Activated CD4-positive, alpha-beta T cell treated with anti-CD3 and anti-CD28 coated beads for 36 hours (primary cell): ENCODE data around the gene OTUB1. TPM values are rescaled to one million over a fixed set of nuclear protein-coding genes. Genes with fewer than 3 reads are reported as not detected.
"Not testable (repeated sequence)": the region's sequence is repeated elsewhere in the genome, so short reads cannot be mapped to it uniquely, and the experiment has no call there.

Experiments used
- ATAC-seq: fragments of 200-7000 bp; cut with Tn5 transposase; one replicate; pipeline ENCODE4 v1.10.0; 2021; ENCODE audit warnings: mild to moderate bottlenecking, moderate library complexity
- CTCF ChIA-PET: fragments of 350-600 bp; sonication (Branson Sonifier 250); formaldehyde crosslinking; loops from one replicate; lab custom pipeline; 2021; ENCODE audit warnings: antibody characterized with exemption; lab: Charles Lee
- POLR2A ChIA-PET: fragments of 350-600 bp; sonication (Branson Sonifier 250); formaldehyde crosslinking; loops from one replicate; lab custom pipeline; 2021; ENCODE audit warnings: antibody characterized with exemption, inconsistent platforms; lab: Charles Lee
- DNase-seq: peaks from one replicate; pipeline ENCODE4 v3.0.0-alpha.2; 2020
- H3K27ac Mint-ChIP-seq: one replicate; pipeline ENCODE4 v1.8.0; 2021; ENCODE audit warnings: mixed read lengths
- H3K27me3 Mint-ChIP-seq: one replicate; pipeline ENCODE4 v1.8.0; 2021; ENCODE audit warnings: mixed read lengths
- H3K36me3 Mint-ChIP-seq: one replicate; pipeline ENCODE4 v1.8.0; 2021; ENCODE audit warnings: low read depth, mixed read lengths
- H3K4me1 Mint-ChIP-seq: one replicate; pipeline ENCODE4 v1.8.0; 2021; ENCODE audit warnings: mixed read lengths
- H3K4me3 Mint-ChIP-seq: one replicate; pipeline ENCODE4 v1.8.0; 2021; ENCODE audit warnings: mild to moderate bottlenecking, moderate library complexity, mixed read lengths
- H3K9me3 Mint-ChIP-seq: one replicate; pipeline ENCODE4 v1.8.0; 2021; ENCODE audit warnings: low read depth, mixed read lengths
- intact Hi-C, 2 experiments: fragments of 100-400 bp; cut with DNase I in 1 of 2; cut with micrococcal nuclease in 1 of 2; formaldehyde crosslinking; loops; one replicate each; pipeline versions ENCODE4 v1.14.2 to v1.15.1; 2022 to 2024; cut with DNase I, micrococcal nuclease
- total RNA-seq, 2 experiments: library from RNA; stranded (reverse); gene quantifications; one replicate each; pipeline ENCODE4 v1.2.3, GENCODE V29; 2021

OTUB1 gene
- total RNA-seq, 2 experiments from 2014 or later = 77.4 to 86.1 TPM

- H3K4me1 Mint-ChIP-seq = peaks cover 5% of the 10 kb centered on the region
- H3K27ac Mint-ChIP-seq = no peak overlapping the region
- H3K36me3 Mint-ChIP-seq = no peaks in the 10 kb centered on the region
- H3K4me3 Mint-ChIP-seq = no peak overlapping the region
- no peak for ATAC-seq
- peaks cover 25% of the 10 kb centered on the region for H3K27me3 Mint-ChIP-seq
- intact Hi-C loops = no loop called here
- POLR2A ChIA-PET = no interaction called here
- CTCF ChIA-PET = no interaction called here
- DNase-seq = no peak
- H3K9me3 Mint-ChIP-seq = no peaks in the 10 kb centered on the region
Observed at GRCh38 chr11:64038500-64038899, 52.3 kb downstream of the OTUB1 start.

DNA sequence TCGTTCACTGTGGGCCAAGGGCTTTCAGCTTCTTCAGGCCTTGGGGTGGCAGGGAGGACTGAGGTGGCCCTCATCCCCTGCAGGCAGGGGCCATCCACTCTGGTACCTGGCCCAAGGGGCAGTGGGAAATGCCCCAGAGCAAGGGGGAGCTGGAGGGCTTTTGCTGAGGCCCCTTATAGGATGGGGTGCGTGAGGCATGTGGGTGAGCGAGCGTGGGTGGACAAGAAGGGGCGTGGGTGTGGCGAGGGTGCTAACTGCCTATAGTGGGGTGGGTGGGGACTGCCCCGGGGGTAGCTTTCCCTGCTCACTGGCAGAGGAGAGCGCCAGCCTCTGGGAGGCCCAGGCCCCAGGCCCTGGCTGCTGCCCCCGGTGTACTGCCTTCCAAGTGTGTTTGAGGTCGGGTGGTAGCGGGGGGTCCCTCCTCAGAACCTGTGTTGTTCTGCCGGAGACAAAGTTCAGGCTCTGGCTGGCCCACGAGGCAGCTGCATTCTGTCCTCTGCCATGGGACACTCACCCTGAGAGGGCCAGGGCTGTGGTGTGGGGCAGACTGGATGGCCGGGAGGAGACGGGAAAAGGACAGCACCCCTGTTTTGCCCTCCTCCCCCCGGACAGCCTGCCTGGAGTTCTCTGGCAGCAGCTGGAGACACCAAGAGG, 52.9 kb downstream of the OTUB1 start:
- DNase-seq (no peak), ATAC-seq (no peak)
- intact Hi-C loops = no loop called here
- Mint-ChIP-seq H3K36me3 (no peaks in the 10 kb centered on the region), H3K9me3 (no peaks in the 10 kb centered on the region), H3K4me3 (no peak overlapping the region), H3K27me3 (peaks cover 20% of the 10 kb centered on the region), H3K4me1 (peaks cover 5% of the 10 kb centered on the region), H3K27ac (no peak overlapping the region)
- ChIA-PET POLR2A (no interaction called here), CTCF (interaction anchor here (0.5 kb wide), 1 partner anchor 82 kb away, joined by 3 read pairs; no protein-coding TSS in a partner anchor)

GRCh38 chr11:64040684-64041322, 54.6 kb downstream of the OTUB1 start:
- DNase-seq (peak; percentile 20), ATAC-seq (no peak)
- H3K9me3 Mint-ChIP-seq = no peaks in the 10 kb centered on the region
- no peaks in the 10 kb centered on the region for H3K4me1 Mint-ChIP-seq
- H3K36me3 Mint-ChIP-seq = no peaks in the 10 kb centered on the region
- intact Hi-C loops = no loop called here
- ChIA-PET POLR2A (no interaction called here), CTCF (no interaction called here)
- no peak overlapping the region for H3K27ac Mint-ChIP-seq
- H3K27me3 Mint-ChIP-seq = peaks cover 9% of the 10 kb centered on the region
- H3K4me3 Mint-ChIP-seq = no peak overlapping the region

DNA sequence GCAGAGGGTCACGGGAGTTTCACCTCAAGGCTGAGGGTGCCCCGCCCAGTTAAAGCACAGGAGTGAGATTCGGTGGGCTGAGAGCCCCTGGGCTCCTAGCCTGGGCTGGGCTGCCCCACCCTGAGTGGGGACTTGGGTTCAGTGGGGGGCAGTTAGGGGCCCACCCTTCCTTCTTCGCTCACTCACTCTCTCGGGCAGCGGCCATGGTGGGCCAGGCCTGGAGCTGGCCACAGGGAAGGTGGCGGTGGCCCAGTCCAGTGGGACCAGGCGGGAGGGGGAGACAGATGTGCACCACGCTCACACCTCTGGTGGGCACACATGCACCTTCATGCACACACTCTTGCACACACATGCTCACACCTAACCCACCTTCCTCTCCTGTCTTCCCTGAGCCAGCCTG, 55.6 kb downstream of the OTUB1 start:
- H3K27me3 Mint-ChIP-seq = peaks cover 9% of the 10 kb centered on the region
- H3K9me3 Mint-ChIP-seq = no peaks in the 10 kb centered on the region
- ChIA-PET CTCF (no interaction called here), POLR2A (no interaction called here)
- no peaks in the 10 kb centered on the region for H3K4me1 Mint-ChIP-seq
- DNase-seq (no peak), ATAC-seq (no peak)
- no peak overlapping the region for H3K27ac Mint-ChIP-seq
- no peaks in the 10 kb centered on the region for H3K36me3 Mint-ChIP-seq
- no peak overlapping the region for H3K4me3 Mint-ChIP-seq
- intact Hi-C loops = no loop called here

GRCh38 chr11:64042301-64042700, 56.1 kb downstream of the OTUB1 start:
- CTCF ChIA-PET = no interaction called here
- no peaks in the 10 kb centered on the region for H3K36me3 Mint-ChIP-seq
- H3K4me1 Mint-ChIP-seq = no peaks in the 10 kb centered on the region
- POLR2A ChIA-PET = no interaction called here
- no peaks in the 10 kb centered on the region for H3K9me3 Mint-ChIP-seq
- peaks cover 9% of the 10 kb centered on the region for H3K27me3 Mint-ChIP-seq
- ATAC-seq (no peak), DNase-seq (no peak)
- intact Hi-C loops = no loop called here
- no peak overlapping the region for H3K27ac Mint-ChIP-seq
- H3K4me3 Mint-ChIP-seq = no peak overlapping the region

DNA sequence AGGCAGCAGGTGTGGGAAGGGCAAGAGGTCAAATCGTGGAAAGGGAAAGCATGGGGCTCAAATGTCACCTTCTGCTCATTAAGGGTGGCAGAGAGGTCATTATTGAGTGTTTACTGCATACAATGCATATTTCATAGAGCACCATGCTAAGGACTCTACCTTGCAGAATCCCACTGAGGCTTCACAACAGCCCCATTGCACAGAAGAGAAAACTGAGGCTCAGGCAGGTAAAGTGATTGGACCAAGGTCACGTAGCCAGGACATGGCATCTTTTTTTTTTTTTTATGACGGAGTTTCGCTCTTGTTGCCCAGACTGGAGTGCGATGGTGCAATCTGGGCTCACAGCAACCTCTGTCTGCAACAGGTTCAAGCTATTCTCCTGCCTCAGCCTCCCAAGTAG, 57.3 kb downstream of the OTUB1 start:
- no peak overlapping the region for H3K27ac Mint-ChIP-seq
- no peak for ATAC-seq
- H3K36me3 Mint-ChIP-seq = no peaks in the 10 kb centered on the region
- intact Hi-C loops = no loop called here
- ChIA-PET CTCF (no interaction called here), POLR2A (no interaction called here)
- DNase-seq = no peak
- H3K27me3 Mint-ChIP-seq = peaks cover 4% of the 10 kb centered on the region
- no peaks in the 10 kb centered on the region for H3K4me1 Mint-ChIP-seq
- H3K4me3 Mint-ChIP-seq = no peak overlapping the region
- H3K9me3 Mint-ChIP-seq = no peaks in the 10 kb centered on the region

DNA sequence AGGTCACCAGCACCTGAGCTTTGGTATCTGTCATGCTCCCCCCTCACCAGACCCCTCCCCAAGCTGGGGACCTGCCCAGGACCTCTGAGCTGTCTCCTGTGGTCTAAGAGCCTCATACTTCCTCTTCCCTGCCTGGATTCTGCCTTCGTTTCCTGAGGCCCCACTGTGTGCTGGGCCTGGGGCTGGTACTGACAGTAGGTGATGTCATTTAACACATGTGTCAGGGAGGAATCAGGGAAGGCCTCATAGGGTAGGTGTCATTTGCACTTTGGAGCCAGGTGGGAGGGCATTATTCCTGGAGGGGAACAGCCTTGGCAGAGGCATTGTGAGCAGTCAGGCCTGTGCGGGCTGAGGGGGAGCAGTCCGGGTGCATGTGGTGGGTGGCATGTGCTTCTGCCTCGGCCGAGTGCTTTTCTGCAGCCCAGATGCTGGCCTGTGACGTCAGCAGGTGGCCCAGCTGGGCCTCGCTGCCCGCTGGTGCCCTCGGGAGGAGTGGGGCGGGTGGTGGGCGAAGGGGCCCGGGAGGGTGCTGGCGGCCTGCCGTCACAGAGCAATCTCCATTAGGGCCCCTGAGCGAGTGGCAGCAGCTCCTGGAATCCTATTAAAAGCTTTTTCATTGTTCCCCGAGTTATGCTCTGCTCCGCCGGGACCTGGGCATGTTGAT, 58.6 kb downstream of the OTUB1 start:
- intact Hi-C loops = no loop called here

DNA sequence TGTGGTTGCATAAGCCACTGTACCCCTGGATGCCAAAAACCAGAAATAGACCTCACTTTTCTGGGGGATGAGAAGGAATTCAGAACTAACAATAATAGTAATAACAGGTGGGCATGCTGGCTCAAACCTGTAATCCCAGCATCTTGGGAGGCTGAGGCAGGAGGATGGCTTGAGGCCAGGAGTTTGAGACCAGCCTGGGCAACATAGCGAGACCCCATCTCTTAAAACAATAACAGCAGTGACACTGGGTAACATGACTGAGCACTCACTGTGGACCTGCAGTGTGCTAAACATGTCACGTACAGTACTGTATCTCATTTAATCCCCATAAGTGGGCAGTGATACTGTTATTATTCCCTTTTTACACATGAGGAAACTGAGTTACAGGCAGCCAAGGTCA, 59.5 kb downstream of the OTUB1 start:
- no peaks in the 10 kb centered on the region for H3K9me3 Mint-ChIP-seq
- no peak for ATAC-seq
- ChIA-PET POLR2A (no interaction called here), CTCF (no interaction called here)
- no peaks in the 10 kb centered on the region for H3K4me1 Mint-ChIP-seq
- no peak overlapping the region for H3K4me3 Mint-ChIP-seq
- no peak overlapping the region for H3K27ac Mint-ChIP-seq
- intact Hi-C loops = no loop called here
- no peak for DNase-seq
- H3K36me3 Mint-ChIP-seq = no peaks in the 10 kb centered on the region
- no peaks in the 10 kb centered on the region for H3K27me3 Mint-ChIP-seq

More for the DNA sequence above, 58.6 kb downstream of the OTUB1 start:
- no peaks in the 10 kb centered on the region for H3K9me3 Mint-ChIP-seq
- ChIA-PET POLR2A (no interaction called here), CTCF (no interaction called here)
- H3K27me3 Mint-ChIP-seq = peaks cover 4% of the 10 kb centered on the region
- H3K36me3 Mint-ChIP-seq = no peaks in the 10 kb centered on the region
- H3K27ac Mint-ChIP-seq = no peak overlapping the region
- DNase-seq = no peak
- H3K4me3 Mint-ChIP-seq = no peak overlapping the region
- H3K4me1 Mint-ChIP-seq = no peaks in the 10 kb centered on the region
- no peak for ATAC-seq

DNA sequence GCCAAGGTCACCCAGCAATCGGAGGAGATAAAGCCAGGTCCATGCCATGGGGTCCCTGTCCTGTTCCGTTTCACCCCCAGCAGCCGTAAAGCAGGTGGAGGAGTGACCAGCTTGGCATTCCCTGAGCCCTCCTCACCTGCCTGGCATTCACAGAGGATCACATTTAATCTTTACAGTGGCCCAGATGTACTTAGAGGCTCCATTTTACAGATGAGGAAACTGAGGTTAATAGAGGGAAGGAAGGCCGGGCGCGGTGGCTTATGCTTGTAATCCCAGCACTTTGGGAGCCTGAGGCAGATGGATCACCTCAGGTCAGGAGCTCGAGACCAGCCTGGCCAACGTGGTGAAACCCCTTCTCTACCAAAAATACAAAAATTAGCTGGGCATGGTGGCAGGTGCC, 61.1 kb downstream of the OTUB1 start:
- H3K9me3 Mint-ChIP-seq, H3K4me3 Mint-ChIP-seq, intact Hi-C loops, ATAC-seq, H3K27ac Mint-ChIP-seq, DNase-seq, H3K27me3 Mint-ChIP-seq, POLR2A ChIA-PET, H3K36me3 Mint-ChIP-seq, H3K4me1 Mint-ChIP-seq: not testable (repeated sequence)
- CTCF ChIA-PET = interaction anchor here (0.7 kb wide), 1 partner anchor 308 kb away, joined by 3 read pairs; no protein-coding TSS in a partner anchor

Other genes starting within 250 kb of the OTUB1 start
- gene ZFTA, start 217.7 kb upstream of the OTUB1 start, total RNA-seq = 1 to 10 TPM; 1.5 to 1.7 TPM
- 10 to 100 TPM; 25.7 to 26.2 TPM for gene SPINDOC, start 173.0 kb upstream of the OTUB1 start, total RNA-seq
- gene MARK2, start 147.3 kb upstream of the OTUB1 start, total RNA-seq = 10 to 100 TPM; 24.3 to 24.9 TPM
- gene RCOR2, start 69.3 kb upstream of the OTUB1 start, total RNA-seq = under 1 TPM; 0.37 TPM
- 10 to 100 TPM; 13.7 to 15.9 TPM for gene NAA40, start 47.4 kb upstream of the OTUB1 start, total RNA-seq
- gene COX8A, start 11.8 kb upstream of the OTUB1 start, total RNA-seq = 100 to 1,000 TPM; 413 to 454 TPM
- under 1 TPM; 0.21 to 0.25 TPM for gene FLRT1, start 49.5 kb downstream of the OTUB1 start, total RNA-seq
- 10 to 100 TPM; 26.4 to 28.6 TPM for gene MACROD1, start 179.7 kb downstream of the OTUB1 start, total RNA-seq
- gene STIP1, start 199.7 kb downstream of the OTUB1 start, total RNA-seq = 100 to 1,000 TPM; 398 to 403 TPM
- gene FERMT3, start 220.3 kb downstream of the OTUB1 start, total RNA-seq = 100 to 1,000 TPM; 182 to 184 TPM
- gene TRPT1, start 239.7 kb downstream of the OTUB1 start, total RNA-seq = 10 to 100 TPM; 23.9 to 27.1 TPM
- gene NUDT22, start 239.8 kb downstream of the OTUB1 start, total RNA-seq = 10 to 100 TPM; 61.8 to 74.1 TPM
- gene DNAJC4, start 244.1 kb downstream of the OTUB1 start, total RNA-seq = 10 to 100 TPM; 21.9 to 23.1 TPM
- 10 to 100 TPM; 80.0 to 80.3 TPM for gene VEGFB, start 248.1 kb downstream of the OTUB1 start, total RNA-seq